GM12878 (cell line): Measurements from ENCODE around the gene WDR76. TPM values are rescaled to one million over a fixed set of nuclear protein-coding genes. Genes with fewer than 3 reads are reported as not detected.

Experiments used
- E2F4 ChIP-seq: IDR thresholded peaks from 2 replicates; pipeline ENCODE4 v1.6.1; 2012; ENCODE audit warnings: low read depth, low read length, improper control_type of control experiment
- E2F8 ChIP-seq: fragments of 450-650 bp; IDR thresholded peaks from 2 replicates; pipeline ENCODE4 v1.6.1; 2018; ENCODE audit warnings: mild to moderate bottlenecking, low read depth, moderate library complexity; ENCODE audit not compliant: partially characterized antibody
- HDAC6 ChIP-seq: fragments of 200-600 bp; sonication (generic); IDR thresholded peaks from one replicate; pipeline ENCODE4 v1.8.0; 2017; ENCODE audit warnings: antibody characterized with exemption; ENCODE audit not compliant: unreplicated experiment
- REST ChIP-seq: IDR thresholded peaks from 2 replicates; pipeline ENCODE4 v1.6.1; 2012; ENCODE audit warnings: mild to moderate bottlenecking, low read depth, low read length
- RFX5 ChIP-seq: IDR thresholded peaks from 2 replicates; pipeline ENCODE4 v1.6.1; 2011; ENCODE audit warnings: low read depth, low read length, improper control_type of control experiment
- SIN3A ChIP-seq: IDR thresholded peaks from 2 replicates; pipeline ENCODE4 v1.6.1; 2012; ENCODE audit warnings: low read depth, low read length, improper control_type of control experiment
- SREBF1 ChIP-seq: IDR thresholded peaks from 2 replicates; pipeline ENCODE4 v1.6.1; 2012; ENCODE audit warnings: mild to moderate bottlenecking, low read length
- SRF ChIP-seq, 2 experiments: IDR thresholded peaks; 2 replicates each; pipeline ENCODE4 v1.6.1; 2011; ENCODE audit warnings: low read depth in 2 of 2, low read length in 2 of 2, mild to moderate bottlenecking in 1 of 2, moderate library complexity in 1 of 2
- TARDBP ChIP-seq: IDR thresholded peaks from 2 replicates; pipeline ENCODE4 v1.6.1; 2016; ENCODE audit warnings: borderline replicate concordance
- polyA plus RNA-seq, 11 experiments: library from polyadenylated mRNA; depleted of rRNA in 4 of 11; unstranded in 6 of 11; stranded (reverse) in 5 of 11; fragments of >200 nt; fragmentation: Nextera tagmentation in 4 of 11; fragmentation: Illumina TruSeq in 1 of 11; extraction: Ambion mirVana in 4 of 11; extraction: Trizol in 1 of 11; gene quantifications; 1 replicate in 1 of 11; 2 replicates in 10 of 11; pipeline versions ENCODE4 v1.2.1 to v1.2.3, GENCODE V29; 2011 to 2016; ENCODE audit warnings: inconsistent platforms in 2 of 11, missing spikeins in 2 of 11, low read depth in 1 of 11
- total RNA-seq, 4 experiments: library from RNA; depleted of rRNA in 3 of 4; stranded (reverse); fragments of >200 nt in 3 of 4; fragmentation: Illumina TruSeq in 1 of 4; extraction: Trizol in 1 of 4; gene quantifications; 2 replicates each; pipeline versions ENCODE4 v1.2.1 to v1.2.3, GENCODE V29; 2013 to 2021

The WDR76 gene
- total and polyA plus RNA-seq, 10 of the 15 experiments (the other 5 are each of a cell fraction or from before 2014, with no cell fraction given), result 8.0 to 59.7 (median 34.5) TPM

GRCh38 chr15:43900996-43901395 is 74.2 kb downstream of the WDR76 start (continued):
- TF ChIP-seq E2F8 (no peak), REST (no peak), SREBF1 (no peak), SIN3A (no peak), HDAC6 (no peak), E2F4 (no peak), RFX5 (no peak), TARDBP (no peak), SRF (IDR thresholded peaks at IDR 0.05; ENCODE audit: low read depth in 2 of 2, low read length in 2 of 2) (no peak)
